D721Med (cell line): ENCODE results near the gene SH2D5.

ENCODE experiments used
- DNase-seq: peaks from one replicate; pipeline ENCODE4 v3.0.0; 2011; ENCODE audit warnings: low spot score; ENCODE audit not compliant: insufficient read length
- FAIRE-seq: peaks from 2 replicates; lab custom pipeline; 2011; peaks lifted over from hg19 to GRCh38; lab: Jason Lieb, UNC
- TF ChIP-seq, protein P1 (sequence below): IDR thresholded peaks from 2 replicates; pipeline ENCODE4 v1.5.1; 2012; ENCODE audit warnings: mild to moderate bottlenecking, control low read depth; ENCODE audit not compliant: insufficient read depth; ENCODE audit errors: missing control alignments

Gene SH2D5

DNA sequence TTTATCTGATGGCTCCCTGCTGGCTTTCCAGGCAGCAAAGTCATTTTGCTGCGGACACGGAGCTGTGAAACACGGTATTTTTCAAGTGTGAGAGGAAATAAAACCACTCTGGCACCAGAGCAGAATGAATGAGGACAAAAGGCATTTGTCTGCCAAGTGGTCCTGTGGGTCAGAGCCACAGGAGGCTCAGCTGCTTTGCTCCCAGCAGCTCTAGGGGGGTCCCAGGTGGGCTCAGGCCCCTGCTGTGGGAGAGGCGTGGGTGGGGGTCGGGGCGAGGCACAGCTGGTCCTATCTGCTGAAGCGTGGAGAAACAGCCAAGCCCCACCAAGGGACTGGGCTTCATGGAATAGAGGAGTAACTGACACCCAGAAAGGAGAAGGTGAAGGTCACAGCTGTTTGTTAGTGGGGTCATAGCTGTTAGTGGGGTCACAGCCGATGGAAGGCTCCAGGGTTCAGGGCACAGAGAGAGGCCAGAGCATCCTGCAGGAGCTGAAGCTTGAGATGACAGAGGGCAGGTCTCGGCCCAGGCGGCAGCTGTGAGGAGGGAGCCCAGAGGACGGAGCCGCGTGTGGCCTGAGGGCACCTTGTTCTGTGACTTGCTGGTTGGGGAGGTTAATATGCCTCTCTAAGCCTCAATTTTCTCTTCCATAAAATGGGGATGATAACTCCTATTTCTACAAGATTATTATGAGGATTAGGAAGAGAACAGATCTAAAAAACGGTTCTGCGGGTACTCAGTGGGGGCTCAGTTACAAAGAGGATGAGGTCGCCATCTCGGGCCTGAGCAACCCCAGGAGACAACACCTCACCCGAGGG lies 21.8 kb downstream of the SH2D5 start:
- FAIRE-seq: no peak

DNA sequence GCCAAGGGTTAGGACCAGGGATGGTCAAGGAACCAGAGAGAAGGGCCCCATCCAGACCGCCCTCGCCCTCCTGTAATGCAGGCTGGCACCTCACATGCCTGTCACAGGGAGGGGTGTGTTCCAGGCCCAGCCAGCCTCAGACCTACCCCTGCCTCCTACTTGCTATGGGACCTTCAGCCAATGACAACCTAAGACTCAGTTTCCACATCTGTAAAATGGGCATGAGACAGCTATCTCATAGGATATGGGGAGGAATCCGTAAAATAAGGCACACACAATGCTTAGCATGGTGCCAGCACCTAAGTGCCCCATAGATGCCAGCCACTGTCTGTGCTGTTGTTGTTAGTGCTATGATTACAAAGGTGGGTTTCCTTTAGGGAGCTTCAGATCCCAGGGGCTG lies 22.6 kb downstream of the SH2D5 start:
- TF ChIP-seq, protein P1, sequence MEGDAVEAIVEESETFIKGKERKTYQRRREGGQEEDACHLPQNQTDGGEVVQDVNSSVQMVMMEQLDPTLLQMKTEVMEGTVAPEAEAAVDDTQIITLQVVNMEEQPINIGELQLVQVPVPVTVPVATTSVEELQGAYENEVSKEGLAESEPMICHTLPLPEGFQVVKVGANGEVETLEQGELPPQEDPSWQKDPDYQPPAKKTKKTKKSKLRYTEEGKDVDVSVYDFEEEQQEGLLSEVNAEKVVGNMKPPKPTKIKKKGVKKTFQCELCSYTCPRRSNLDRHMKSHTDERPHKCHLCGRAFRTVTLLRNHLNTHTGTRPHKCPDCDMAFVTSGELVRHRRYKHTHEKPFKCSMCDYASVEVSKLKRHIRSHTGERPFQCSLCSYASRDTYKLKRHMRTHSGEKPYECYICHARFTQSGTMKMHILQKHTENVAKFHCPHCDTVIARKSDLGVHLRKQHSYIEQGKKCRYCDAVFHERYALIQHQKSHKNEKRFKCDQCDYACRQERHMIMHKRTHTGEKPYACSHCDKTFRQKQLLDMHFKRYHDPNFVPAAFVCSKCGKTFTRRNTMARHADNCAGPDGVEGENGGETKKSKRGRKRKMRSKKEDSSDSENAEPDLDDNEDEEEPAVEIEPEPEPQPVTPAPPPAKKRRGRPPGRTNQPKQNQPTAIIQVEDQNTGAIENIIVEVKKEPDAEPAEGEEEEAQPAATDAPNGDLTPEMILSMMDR: no peak
- no peak for FAIRE-seq
- DNase-seq: no peak

More for the DNA sequence above, 21.8 kb downstream of the SH2D5 start:
- TF ChIP-seq, protein P1: no peak
- DNase-seq: no peak

DNA sequence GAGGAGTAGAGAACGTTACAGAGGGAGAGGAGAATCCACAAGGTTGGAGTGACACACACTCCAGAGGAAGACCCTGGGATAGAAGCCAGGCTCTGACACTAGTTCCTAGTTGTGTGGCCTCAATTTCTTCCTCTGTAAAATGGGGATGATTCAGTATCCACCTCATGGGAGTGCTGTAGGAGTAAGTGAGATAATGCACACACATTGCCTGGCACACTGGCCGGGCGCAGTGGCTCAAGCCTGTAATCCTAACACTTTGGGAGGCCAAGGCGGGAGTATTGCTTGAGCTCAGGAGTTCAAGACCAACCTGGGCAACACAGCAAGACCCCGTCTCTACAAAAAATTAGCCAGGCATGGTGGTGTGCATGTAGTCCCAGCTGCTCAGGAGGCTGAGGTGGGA lies 23.6 kb downstream of the SH2D5 start:
- FAIRE-seq: no peak
- no peak for DNase-seq
- TF ChIP-seq, protein P1: no peak

DNA sequence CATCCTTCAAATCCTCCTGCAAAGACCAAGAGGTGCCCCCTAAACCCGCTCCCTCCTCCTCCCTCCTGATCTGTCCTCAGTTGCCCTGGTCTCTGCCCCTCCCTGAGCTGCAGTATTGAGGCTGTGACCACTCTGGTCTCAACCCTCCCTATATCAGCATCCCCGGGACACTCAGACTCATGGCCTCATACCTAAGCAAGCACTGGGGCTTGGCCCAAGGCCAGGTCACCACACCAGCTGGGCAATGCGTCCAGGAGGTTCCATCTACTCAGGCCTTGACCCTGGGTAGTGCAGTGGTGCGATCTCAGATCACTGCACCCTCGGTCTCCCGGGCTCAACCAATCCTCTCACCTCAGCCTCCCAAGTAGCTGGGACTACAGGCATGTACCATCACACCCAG lies 24.4 kb downstream of the SH2D5 start:
- no peak for DNase-seq
- TF ChIP-seq, protein P1: no peak
- FAIRE-seq: no peak

DNA sequence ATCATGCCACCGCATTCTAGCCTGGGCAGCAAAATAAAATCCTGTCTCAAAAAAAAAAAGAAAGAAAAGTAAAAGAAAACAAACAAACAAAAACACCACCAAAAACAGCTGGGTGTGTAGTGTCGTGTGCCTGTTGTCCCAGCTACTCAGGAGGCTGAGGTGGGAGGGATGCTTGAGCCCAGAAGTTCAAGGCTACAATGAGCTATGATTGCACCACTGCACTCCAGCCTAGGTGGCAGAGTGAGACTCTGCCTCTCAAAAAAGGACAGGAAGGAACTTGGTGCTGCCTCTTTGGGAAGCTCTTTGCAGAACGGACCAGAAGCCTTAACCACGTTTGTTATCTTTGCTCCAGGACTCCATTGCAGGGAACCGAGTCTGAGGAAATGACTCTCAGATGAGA lies 25.7 kb downstream of the SH2D5 start:
- FAIRE-seq (no peak), DNase-seq (no peak)
- TF ChIP-seq, protein P1: no peak

DNA sequence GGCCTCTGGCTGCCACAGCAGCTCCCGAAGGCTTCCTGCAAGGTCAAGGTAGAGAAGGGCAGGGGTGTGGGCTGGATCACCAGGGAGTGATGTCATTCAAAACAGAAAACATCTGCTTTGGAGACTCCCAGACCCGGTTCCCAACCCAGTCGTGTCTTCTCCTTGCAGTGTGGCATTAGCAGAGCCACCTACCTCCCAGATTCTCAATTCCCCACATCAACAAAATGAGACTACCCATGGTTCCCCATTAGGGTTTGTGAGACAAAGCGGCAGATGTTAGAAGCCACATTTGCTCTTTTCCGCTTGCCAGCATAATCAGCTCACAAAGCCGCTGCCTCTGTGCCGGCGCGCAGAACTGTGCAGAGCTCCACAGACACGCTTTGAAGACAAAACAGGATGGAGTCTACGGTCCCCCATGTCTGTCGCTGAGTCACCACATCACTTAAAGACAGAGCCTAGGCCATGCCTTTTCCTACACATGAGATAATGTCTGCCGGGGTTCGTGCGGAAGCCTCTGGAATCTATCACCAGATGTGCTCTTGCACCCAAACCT lies 27.2 kb downstream of the SH2D5 start:
- DNase-seq (no peak), FAIRE-seq (no peak)
- TF ChIP-seq, protein P1: no peak

DNA sequence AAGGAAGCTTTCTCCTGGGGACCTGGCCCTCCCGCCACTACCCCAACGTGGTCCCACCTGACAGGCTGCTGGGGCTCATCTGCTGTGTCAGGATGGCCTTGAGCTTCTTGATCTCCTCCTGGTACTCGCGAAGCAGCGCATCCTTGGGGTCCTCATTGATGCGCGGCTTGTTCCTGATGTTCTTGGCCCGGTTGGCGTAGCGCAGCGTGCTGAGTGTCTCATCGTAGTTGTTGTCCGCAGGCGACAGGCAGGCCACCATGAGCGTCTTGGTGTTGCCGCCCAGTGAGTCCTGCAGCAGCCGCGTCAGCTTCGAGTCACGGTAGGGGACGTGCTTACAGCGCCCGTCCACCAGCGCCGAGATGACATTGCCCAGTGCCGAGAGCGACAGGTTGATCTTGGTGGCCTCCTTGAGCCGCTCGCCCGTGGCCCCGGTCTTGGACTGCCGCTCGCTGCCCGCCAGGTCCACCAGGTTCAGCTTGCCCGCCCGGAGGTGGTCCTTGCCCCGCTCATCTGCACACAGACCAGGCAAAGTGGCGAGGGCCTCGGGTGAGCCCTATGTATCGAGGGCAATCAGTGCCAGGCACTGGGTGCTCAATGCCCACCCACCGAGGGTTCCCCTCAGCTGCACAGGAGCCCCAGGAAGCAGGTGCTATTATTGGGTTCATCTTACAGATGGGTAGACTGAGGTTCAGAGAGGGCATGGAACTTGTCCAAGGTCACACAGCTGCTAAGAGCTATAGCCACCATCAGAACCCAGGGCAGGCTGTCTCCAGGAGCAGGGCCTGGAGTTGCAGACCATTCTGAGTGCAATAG lies 27.9 kb downstream of the SH2D5 start:
- TF ChIP-seq, protein P1: no peak
- no peak for DNase-seq
- FAIRE-seq: no peak
